C4-2B (cell line): ENCODE measurements around the gene PIGL.
"Not testable (repeated sequence)": the region's sequence is repeated elsewhere in the genome, so short reads cannot be mapped to it uniquely, and the experiment has no call there.

ENCODE experiments used
- H3K27ac ChIP-seq: fragments of 450-650 bp; 2 replicates; pipeline ENCODE4 v1.5.1; 2017
- ZFX ChIP-seq: fragments of 450-650 bp; IDR thresholded peaks from 2 replicates; pipeline ENCODE4 v1.6.1; 2017
- TF ChIP-seq, protein P1 (sequence below): fragments of 450-650 bp; conservative IDR thresholded peaks from 2 replicates; pipeline ENCODE4 v1.5.1; 2017; ENCODE audit warnings: mild to moderate bottlenecking

PIGL gene

DNA sequence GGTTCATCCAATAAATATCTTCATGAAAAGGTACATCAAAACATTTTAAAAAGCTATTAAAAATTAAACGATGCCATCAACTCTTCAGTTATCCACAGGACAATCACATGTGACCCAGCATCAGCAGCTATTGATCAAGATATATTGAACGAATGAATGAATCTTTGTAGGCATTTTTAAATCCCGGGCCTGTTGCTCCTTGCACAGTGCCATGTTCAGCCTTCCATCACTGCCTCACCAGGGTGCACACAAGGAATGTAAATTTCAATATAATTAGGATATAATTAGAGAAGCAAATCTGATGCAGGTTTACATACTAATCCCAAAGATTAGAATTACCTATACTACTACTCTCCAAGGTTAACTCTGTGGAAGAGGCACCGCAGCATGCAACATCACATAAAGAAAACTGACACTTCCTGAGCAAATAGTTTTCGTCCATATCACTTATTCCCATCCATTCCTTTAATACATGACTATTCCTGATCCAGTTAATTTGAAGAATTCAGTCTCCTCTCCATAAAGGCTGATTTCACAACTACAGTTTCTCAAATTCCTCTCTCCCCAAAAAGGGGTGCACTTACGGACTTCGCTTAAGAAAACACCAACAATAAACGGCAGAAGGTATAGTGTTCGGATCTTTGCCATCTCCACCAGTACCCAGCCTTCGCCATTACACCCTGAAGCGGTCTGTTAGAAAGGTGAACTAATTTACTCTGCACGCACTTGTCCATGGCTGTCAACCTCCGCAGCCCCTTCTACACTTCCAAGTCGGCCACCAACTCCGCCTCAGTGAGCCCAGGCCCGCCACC, 2.6 kb upstream of the PIGL start:
- TF ChIP-seq ZFX = no peak
- TF ChIP-seq, protein P1, sequence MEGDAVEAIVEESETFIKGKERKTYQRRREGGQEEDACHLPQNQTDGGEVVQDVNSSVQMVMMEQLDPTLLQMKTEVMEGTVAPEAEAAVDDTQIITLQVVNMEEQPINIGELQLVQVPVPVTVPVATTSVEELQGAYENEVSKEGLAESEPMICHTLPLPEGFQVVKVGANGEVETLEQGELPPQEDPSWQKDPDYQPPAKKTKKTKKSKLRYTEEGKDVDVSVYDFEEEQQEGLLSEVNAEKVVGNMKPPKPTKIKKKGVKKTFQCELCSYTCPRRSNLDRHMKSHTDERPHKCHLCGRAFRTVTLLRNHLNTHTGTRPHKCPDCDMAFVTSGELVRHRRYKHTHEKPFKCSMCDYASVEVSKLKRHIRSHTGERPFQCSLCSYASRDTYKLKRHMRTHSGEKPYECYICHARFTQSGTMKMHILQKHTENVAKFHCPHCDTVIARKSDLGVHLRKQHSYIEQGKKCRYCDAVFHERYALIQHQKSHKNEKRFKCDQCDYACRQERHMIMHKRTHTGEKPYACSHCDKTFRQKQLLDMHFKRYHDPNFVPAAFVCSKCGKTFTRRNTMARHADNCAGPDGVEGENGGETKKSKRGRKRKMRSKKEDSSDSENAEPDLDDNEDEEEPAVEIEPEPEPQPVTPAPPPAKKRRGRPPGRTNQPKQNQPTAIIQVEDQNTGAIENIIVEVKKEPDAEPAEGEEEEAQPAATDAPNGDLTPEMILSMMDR = no peak
- peak overlapping the region; percentile 97 for H3K27ac ChIP-seq

DNA sequence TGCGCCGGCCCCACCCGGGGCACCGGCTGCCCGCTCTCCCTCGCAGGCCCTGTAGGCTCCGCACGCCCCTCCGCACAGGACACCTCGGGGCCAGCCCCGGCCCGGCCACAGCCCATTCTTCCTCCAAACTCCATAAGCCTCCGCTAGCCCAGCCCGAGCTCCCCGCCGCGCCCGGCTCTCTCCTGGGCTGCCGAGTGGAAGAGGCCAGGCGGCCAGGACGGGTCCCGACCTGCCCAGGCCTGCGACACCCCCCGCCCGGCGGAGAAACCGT, 2.1 kb upstream of the PIGL start:
- peak overlapping the region; percentile 97 for H3K27ac ChIP-seq
- TF ChIP-seq ZFX = no peak
- TF ChIP-seq, protein P1 = no peak

DNA sequence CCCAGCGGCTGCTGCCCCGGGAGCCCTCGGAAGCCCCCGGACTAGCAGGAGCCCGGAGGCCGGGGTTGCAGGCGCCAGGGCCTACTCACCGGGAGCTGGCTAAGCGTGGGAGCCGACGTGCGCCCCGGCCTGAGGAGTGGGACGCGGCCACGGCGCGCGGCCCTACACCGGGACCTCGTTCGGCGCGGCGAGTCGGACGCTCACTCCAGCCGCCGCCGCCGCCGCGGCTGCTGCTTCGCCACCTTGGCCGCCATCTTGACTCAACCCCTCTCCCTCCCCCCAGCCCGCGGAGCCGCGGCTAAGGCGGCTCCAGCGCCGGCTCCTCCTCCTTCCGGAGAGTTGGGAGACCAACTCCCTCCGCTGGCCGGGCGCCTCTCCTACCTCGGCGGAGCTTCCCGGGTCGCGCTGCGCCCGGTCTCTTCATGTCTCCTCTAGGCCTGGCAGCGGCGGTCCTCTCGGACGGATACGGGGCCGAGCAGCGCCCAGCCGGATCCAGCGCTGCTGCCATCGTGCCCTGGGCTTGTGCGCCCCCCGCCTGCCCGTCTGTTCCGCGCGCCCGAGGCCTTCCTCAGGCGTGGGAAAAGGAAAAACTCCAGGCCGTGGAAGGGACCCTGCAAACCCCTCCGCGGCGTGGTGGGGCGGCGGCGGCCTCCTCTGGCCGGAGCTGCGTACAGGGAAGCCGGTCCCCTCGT, 1.6 kb upstream of the PIGL start, which contains the start of gene NCOR1:
Gene NCOR1 (minus strand): TSS at position 262 of the 692 bp plus-strand sequence. CDS start 20,965 bp downstream, outside the sequence.
- H3K27ac ChIP-seq = peak within 1 kb of the TSS; percentile 97
- TF ChIP-seq, protein P1 = no peak; the same call in 1 of the 2 replicates
- peak; percentile 91 for TF ChIP-seq ZFX

DNA sequence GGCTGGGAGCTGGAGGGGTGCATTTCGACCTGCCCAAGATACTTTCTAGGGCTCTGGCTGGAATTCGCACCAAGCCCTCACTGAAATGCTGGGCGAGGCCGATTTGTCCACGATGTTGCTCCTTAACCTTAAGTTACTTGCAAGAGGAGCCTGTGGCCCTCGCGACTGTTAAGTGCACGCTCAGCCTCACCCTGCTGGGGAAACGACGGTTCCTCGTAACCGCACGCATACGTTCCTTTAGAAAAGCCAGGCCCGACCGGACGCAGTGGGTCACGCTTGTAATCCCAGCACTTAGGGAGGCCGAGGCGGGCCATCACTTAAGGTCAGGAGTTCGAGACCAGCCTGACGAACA, 1.1 kb upstream of the PIGL start:
- H3K27ac ChIP-seq = peak overlapping the region; percentile 97
- TF ChIP-seq ZFX = no peak
- TF ChIP-seq, protein P1 = no peak

DNA sequence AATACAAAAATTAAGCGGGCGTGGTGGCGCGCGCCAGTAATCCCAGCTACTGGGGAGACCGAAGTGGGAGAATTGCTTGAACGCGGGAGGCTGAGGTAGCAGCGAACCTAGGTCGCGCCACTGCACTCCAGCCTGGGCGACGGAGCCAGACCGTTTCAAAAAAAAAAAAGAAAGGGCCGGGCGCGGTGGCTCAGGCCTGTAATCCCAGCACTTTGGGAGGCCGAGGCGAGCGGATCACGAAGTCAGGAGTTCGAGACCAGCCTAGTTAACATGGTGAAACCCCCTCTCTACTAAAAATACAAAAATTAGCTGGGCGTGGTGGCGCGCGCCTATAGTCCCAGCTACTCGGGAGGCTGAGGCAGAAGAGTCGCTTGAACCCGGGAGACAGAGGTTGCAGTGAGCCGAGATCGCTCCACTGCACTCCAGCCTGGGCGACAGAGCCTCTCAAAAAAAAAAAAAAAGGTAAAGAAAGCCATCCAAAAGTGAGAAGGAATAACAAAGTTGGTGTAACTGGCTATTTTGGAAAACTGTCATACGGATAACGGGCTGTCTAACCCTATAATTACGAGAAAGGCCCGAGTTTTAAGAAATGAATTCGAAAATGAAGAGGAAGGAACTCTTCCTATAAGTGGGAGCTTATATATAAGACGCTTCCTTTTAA, 539 bp upstream of the PIGL start:
- H3K27ac ChIP-seq = peak overlapping the region; percentile 97

DNA sequence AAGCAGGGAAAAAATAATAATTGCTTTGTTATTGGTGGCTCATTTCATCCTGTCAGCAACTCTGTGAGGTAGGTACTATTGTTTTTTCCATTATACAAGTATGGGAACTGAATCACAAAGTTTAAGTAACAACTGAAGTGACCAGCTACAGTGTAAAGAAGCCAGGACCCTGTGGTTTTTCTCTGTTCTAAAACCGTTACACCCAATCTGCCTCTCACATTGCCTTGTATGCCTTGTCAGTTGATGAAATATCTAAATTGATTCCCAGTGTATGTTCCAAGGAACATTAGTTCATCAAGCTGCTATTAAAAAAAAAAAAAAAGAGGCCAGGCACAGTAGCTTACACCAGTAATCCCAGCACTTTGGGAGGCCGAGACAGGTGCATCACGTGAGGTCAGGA, 5.4 kb downstream of the PIGL start:
- no peak overlapping the region for H3K27ac ChIP-seq

DNA sequence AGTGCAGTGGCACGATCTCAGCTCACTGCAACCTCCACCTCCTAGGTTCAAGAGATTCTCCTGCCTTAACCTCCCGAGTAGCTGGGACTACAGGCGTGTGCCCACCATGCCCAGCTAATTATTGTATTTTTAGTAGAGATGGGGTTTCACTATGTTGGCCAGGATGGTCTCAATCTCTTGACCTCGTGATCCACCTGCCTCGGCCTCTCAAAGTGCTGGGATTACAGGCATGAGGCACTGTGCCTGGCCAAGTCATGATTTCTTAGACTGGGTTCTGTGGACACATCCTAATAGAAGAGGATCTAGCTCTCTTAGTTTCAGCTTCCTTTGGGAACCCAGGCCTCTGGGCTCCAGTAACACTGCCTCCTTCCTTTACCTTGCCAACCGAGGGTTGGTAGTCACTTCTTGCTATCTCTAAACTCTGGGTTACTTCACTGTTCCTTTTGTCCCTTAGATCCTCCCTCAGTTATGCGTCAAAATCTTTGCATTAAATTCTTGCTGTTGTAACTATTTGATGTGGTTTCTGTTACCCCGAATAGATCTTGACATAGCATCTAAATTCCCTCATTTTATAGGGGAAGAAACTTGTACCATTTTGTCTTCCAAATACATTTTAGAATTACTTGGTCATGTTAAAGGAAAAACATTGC, 13.0 kb downstream of the PIGL start:
- not testable (repeated sequence) for H3K27ac ChIP-seq

More for the DNA sequence above, 5.4 kb downstream of the PIGL start:
- no peak for TF ChIP-seq ZFX
- TF ChIP-seq, protein P1 = no peak

DNA sequence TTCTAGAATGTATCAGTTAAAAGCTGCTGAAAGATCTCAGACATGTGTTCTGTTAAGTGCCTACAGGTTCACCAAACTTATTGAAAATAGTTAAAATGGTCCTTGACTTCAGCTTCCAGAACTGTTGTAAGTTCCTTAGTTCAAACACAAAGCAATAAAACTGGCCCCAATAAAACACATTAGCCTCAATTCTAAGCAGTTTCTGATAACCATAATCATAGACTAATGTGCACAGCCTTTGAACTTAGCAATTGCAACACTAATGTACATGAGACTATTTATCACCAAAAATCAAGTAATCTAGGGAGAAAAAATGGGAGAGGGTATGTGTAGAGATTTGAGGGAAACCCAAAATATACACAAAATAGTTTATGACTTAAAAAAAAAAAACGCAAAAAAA, 15.4 kb downstream of the PIGL start:
- TF ChIP-seq, protein P1 = no peak
- no peak for TF ChIP-seq ZFX
- no peak overlapping the region for H3K27ac ChIP-seq
